Measurements from ENCODE around the gene NOS3.

Gene NOS3

GRCh38 chr7:150961510-150962289 is 29.1 kb upstream of the NOS3 start:
- Histone ChIP-seq H3K9me3 (ENCODE audit: control insufficient read depth, low read depth, low read length) (no peaks in the 10 kb centered on the region), H3K27me3 (ENCODE audit: control insufficient read depth, insufficient read depth, low read length) (no peaks in the 10 kb centered on the region), H3K27ac (ENCODE audit: low read length) (no peak overlapping the region), H3K36me3 (ENCODE audit: control insufficient read depth, low read depth, low read length) (no peaks in the 10 kb centered on the region), H3K4me1 (ENCODE audit: control insufficient read depth, low read depth, low read length) (no peaks in the 10 kb centered on the region), H3K4me3 (ENCODE audit: low read length) (no peak overlapping the region), H3K9ac (ENCODE audit: low read length) (no peak overlapping the region)

- no peak overlapping the region for H3K27ac ChIP-seq (ENCODE audit: low read length)
- H3K9me3 ChIP-seq (ENCODE audit: control insufficient read depth, low read depth, low read length) = no peaks in the 10 kb centered on the region
- no peak overlapping the region for H3K4me3 ChIP-seq (ENCODE audit: low read length)
- no peak overlapping the region for H3K9ac ChIP-seq (ENCODE audit: low read length)
- no peaks in the 10 kb centered on the region for H3K36me3 ChIP-seq (ENCODE audit: control insufficient read depth, low read depth, low read length)
- H3K27me3 ChIP-seq (ENCODE audit: control insufficient read depth, insufficient read depth, low read length) = no peaks in the 10 kb centered on the region
- no peaks in the 10 kb centered on the region for H3K4me1 ChIP-seq (ENCODE audit: control insufficient read depth, low read depth, low read length)
These were observed 28.6 kb upstream of the NOS3 start for GRCh38 chr7:150962290-150962552.

DNA sequence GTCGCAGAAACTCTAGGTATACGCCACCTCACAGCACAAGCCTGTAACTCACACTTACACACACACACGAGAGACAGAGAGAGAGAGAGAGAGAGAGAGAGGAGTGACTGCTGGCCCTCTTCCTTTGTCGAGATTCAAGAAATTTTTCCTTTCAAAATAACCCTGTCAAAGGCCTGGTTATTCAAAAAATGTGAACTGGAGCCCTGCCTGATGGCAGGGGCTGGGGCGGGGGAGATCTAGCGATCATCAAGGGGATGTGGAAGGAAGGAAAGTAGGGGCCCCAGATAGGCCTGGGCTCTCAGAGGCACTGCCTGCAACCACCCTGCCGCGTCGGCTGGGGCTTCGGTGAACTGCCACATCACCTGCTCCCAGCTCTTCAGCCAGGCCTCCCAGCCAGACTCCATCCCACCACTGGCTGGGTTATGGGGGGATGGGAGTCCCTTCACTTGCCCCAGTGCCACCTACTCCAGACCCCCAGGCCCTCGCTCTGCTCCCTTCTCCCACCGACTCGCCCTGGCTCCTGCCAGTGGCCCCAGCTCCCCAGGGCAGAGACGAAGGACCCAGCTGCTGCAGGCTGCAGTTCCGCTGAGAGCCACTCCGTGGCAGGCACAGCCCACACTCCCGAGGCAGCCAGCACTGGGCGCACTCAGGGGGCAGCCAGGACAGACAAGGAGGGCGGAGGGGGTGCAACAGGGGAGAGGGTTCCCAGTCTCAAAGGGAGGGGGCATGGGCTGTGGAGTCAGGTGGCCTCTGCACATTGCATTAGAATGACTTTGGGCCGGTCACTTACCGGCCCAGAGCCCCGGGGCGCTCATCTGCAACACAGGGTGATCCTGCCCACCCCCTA is 28.0 kb upstream of the NOS3 start:
- Histone ChIP-seq H3K4me3 (ENCODE audit: low read length) (no peak overlapping the region), H3K27me3 (ENCODE audit: control insufficient read depth, insufficient read depth, low read length) (no peaks in the 10 kb centered on the region), H3K9me3 (ENCODE audit: control insufficient read depth, low read depth, low read length) (no peaks in the 10 kb centered on the region), H3K36me3 (ENCODE audit: control insufficient read depth, low read depth, low read length) (no peaks in the 10 kb centered on the region), H3K4me1 (ENCODE audit: control insufficient read depth, low read depth, low read length) (no peaks in the 10 kb centered on the region), H3K27ac (ENCODE audit: low read length) (no peak overlapping the region), H3K9ac (ENCODE audit: low read length) (no peak overlapping the region)

GRCh38 chr7:150963707-150964559 is 26.9 kb upstream of the NOS3 start:
- Histone ChIP-seq H3K27ac (ENCODE audit: low read length) (no peak overlapping the region), H3K9me3 (ENCODE audit: control insufficient read depth, low read depth, low read length) (no peaks in the 10 kb centered on the region), H3K4me3 (ENCODE audit: low read length) (no peak overlapping the region), H3K9ac (ENCODE audit: low read length) (no peak overlapping the region), H3K27me3 (ENCODE audit: control insufficient read depth, insufficient read depth, low read length) (no peaks in the 10 kb centered on the region), H3K4me1 (ENCODE audit: control insufficient read depth, low read depth, low read length) (peaks cover 2% of the 10 kb centered on the region), H3K36me3 (ENCODE audit: control insufficient read depth, low read depth, low read length) (no peaks in the 10 kb centered on the region)

DNA sequence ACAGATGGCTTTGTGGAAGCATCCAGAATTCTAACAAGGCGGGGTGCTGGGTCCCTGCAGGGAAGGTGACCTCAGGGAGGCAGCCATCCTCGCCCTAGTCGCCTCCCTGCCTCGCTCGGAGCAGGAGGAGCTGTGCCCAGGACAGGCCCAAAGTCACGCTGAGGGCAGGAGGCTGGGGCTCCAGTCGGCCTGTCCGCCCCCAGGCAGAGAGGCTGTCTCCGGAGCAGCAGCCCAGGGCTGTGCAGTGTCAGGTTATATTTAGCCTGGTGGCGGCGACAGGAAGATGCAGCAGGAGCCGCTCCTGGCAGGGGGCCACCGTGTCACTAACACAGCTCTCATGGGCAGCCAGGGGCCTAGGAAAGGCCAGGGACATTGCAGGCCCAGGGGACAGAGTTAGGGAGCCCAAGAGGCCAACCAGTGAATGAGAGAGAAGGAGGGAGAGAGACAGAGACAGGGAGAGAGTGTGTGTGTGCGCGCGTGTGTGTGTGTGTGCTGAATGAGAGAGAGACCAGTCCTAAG is 26.2 kb upstream of the NOS3 start:
- H3K27me3 ChIP-seq (ENCODE audit: control insufficient read depth, insufficient read depth, low read length) = no peaks in the 10 kb centered on the region
- H3K9me3 ChIP-seq (ENCODE audit: control insufficient read depth, low read depth, low read length) = no peaks in the 10 kb centered on the region
- H3K4me1 ChIP-seq (ENCODE audit: control insufficient read depth, low read depth, low read length) = peaks cover 9% of the 10 kb centered on the region
- H3K36me3 ChIP-seq (ENCODE audit: control insufficient read depth, low read depth, low read length) = no peaks in the 10 kb centered on the region
- no peak overlapping the region for H3K27ac ChIP-seq (ENCODE audit: low read length)
- no peak overlapping the region for H3K4me3 ChIP-seq (ENCODE audit: low read length)
- no peak overlapping the region for H3K9ac ChIP-seq (ENCODE audit: low read length)

GRCh38 chr7:150965273-150965830 is 25.5 kb upstream of the NOS3 start:
- H3K27ac ChIP-seq (ENCODE audit: low read length) = no peak overlapping the region
- no peak overlapping the region for H3K4me3 ChIP-seq (ENCODE audit: low read length)
- no peaks in the 10 kb centered on the region for H3K9me3 ChIP-seq (ENCODE audit: control insufficient read depth, low read depth, low read length)
- no peaks in the 10 kb centered on the region for H3K27me3 ChIP-seq (ENCODE audit: control insufficient read depth, insufficient read depth, low read length)
- H3K36me3 ChIP-seq (ENCODE audit: control insufficient read depth, low read depth, low read length) = no peaks in the 10 kb centered on the region
- peaks cover 12% of the 10 kb centered on the region for H3K4me1 ChIP-seq (ENCODE audit: control insufficient read depth, low read depth, low read length)
- no peak overlapping the region for H3K9ac ChIP-seq (ENCODE audit: low read length)

GRCh38 chr7:150966002-150966401 is 24.8 kb upstream of the NOS3 start:
- H3K27me3 ChIP-seq (ENCODE audit: control insufficient read depth, insufficient read depth, low read length) = no peaks in the 10 kb centered on the region
- no peak overlapping the region for H3K27ac ChIP-seq (ENCODE audit: low read length)
- H3K36me3 ChIP-seq (ENCODE audit: control insufficient read depth, low read depth, low read length) = no peaks in the 10 kb centered on the region
- H3K9me3 ChIP-seq (ENCODE audit: control insufficient read depth, low read depth, low read length) = no peaks in the 10 kb centered on the region
- H3K4me1 ChIP-seq (ENCODE audit: control insufficient read depth, low read depth, low read length) = peaks cover 12% of the 10 kb centered on the region
- H3K4me3 ChIP-seq (ENCODE audit: low read length) = no peak overlapping the region
- no peak overlapping the region for H3K9ac ChIP-seq (ENCODE audit: low read length)

DNA sequence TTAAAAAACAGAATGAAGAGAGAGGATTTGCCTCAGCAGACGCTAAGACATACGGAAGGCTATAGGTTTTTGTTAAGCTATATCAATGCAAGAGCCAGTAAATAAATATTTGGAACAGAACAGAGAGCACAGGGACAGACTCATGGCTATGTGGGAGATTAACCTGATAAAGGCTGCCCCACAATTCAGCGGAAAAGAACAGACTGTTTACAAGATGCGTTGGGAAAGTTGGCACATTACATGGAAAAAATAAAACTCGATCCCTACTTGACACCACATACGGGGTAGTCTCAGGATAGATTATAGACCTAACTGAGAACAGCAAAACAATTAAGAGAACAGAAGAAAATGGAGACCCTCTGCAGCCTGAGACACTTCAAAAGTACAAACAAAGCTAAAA is 23.5 kb upstream of the NOS3 start:
- Histone ChIP-seq H3K9me3 (ENCODE audit: control insufficient read depth, low read depth, low read length) (no peaks in the 10 kb centered on the region), H3K4me1 (ENCODE audit: control insufficient read depth, low read depth, low read length) (peaks cover 12% of the 10 kb centered on the region), H3K27me3 (ENCODE audit: control insufficient read depth, insufficient read depth, low read length) (no peaks in the 10 kb centered on the region), H3K36me3 (ENCODE audit: control insufficient read depth, low read depth, low read length) (no peaks in the 10 kb centered on the region), H3K9ac (ENCODE audit: low read length) (no peak overlapping the region), H3K27ac (ENCODE audit: low read length) (no peak overlapping the region), H3K4me3 (ENCODE audit: low read length) (no peak overlapping the region)

DNA sequence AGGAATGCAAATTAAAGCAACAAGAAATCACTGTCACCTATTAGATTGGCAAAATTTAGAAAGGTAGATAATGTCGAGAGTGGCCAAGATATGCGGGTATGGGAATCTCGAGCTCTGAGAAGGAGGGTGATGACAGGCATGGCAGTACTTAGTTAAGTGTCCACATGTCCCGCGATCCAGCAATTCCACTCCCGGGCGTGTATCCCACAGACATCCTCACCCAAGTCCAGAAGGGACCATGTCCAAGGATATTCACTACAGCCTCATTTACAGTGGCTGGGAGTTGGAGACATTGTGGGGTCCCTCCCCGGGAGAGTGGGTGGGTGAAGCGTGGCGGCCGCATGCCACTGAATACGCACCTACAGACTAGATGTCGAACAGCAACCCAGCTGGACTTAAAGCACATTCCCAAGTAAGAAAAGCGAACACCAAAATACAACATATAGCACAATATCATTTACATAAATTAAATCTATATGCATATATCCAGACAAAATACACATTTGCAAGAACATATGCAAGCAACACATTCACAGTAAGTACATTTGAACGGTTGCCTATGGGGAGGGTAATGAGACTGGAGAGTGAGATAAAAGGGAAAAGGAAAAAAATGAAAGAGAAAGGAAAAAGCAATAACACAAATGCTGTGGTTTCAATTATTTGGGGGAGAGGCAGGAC is 22.6 kb upstream of the NOS3 start:
- H3K9me3 ChIP-seq (ENCODE audit: control insufficient read depth, low read depth, low read length) = no peaks in the 10 kb centered on the region
- no peak overlapping the region for H3K4me3 ChIP-seq (ENCODE audit: low read length)
- no peaks in the 10 kb centered on the region for H3K27me3 ChIP-seq (ENCODE audit: control insufficient read depth, insufficient read depth, low read length)
- no peaks in the 10 kb centered on the region for H3K36me3 ChIP-seq (ENCODE audit: control insufficient read depth, low read depth, low read length)
- no peak overlapping the region for H3K9ac ChIP-seq (ENCODE audit: low read length)
- peaks cover 12% of the 10 kb centered on the region for H3K4me1 ChIP-seq (ENCODE audit: control insufficient read depth, low read depth, low read length)
- H3K27ac ChIP-seq (ENCODE audit: low read length) = no peak overlapping the region

- H3K36me3 ChIP-seq (ENCODE audit: control insufficient read depth, low read depth, low read length) = no peaks in the 10 kb centered on the region
- H3K4me3 ChIP-seq (ENCODE audit: low read length) = no peak overlapping the region
- no peaks in the 10 kb centered on the region for H3K9me3 ChIP-seq (ENCODE audit: control insufficient read depth, low read depth, low read length)
- peaks cover 14% of the 10 kb centered on the region for H3K4me1 ChIP-seq (ENCODE audit: control insufficient read depth, low read depth, low read length)
- H3K9ac ChIP-seq (ENCODE audit: low read length) = no peak overlapping the region
- H3K27ac ChIP-seq (ENCODE audit: low read length) = no peak overlapping the region
- no peaks in the 10 kb centered on the region for H3K27me3 ChIP-seq (ENCODE audit: control insufficient read depth, insufficient read depth, low read length)
These were observed 22.0 kb upstream of the NOS3 start for GRCh38 chr7:150968734-150969372.

All from iPS-18a (cell line).